ENCODE results near the gene SLIT3. TPM values are rescaled to one million over a fixed set of nuclear protein-coding genes. Genes with fewer than 3 reads are reported as not detected.

The SLIT3 gene
- total RNA-seq, 1 experiment from 2014 or later: 0.92 TPM

DNA sequence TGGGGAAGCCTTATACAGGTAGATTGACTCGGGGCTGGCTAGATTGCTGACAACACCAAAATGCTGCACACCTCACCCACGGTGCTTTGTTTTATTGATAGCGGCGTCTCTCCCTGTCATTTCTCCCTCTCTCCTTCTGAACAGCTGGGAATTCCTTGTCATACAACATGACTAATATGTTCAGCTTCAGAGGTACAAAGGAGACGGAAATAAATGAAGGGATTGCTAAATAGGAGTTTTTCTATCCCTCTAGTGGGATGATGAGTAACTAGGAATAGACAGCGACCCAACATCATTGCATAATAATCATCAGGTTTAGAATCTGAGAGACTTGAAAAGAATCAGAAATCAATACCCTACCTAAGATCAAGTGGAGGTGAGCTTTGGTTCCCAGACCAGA, 384.1 kb downstream of the SLIT3 start:
- Mint-ChIP-seq H3K9me3 (no peaks in the 10 kb centered on the region), H3K27me3 (ENCODE audit: low read depth) (peaks cover 28% of the 10 kb centered on the region), H3K36me3 (ENCODE audit: insufficient read depth in 1 of 3, low read depth in 3 of 3) (no peaks in the 10 kb centered on the region), H3K4me1 (peaks cover 18 to 22% of the 10 kb centered on the region in 2 experiments), H3K4me3 (no peak overlapping the region), H3K27ac (no peak overlapping the region)
- Histone ChIP-seq H2BK20ac (ENCODE audit: low read depth, low read length, poor library complexity, severe bottlenecking) (no peak overlapping the region), H3K4me1 (ENCODE audit: insufficient read depth, low read length) (no peaks in the 10 kb centered on the region; the same call in 1 of the 2 replicates), H4K8ac (replicated peaks; ENCODE audit: insufficient read length, low read depth, low read length) (no peak overlapping the region), H2AFZ (ENCODE audit: low read length) (no peak overlapping the region), H3T11ph (ENCODE audit: low read length) (no peak overlapping the region), H3K23ac (ENCODE audit: insufficient read length, low read depth, low read length) (no peak overlapping the region), H3K9me3 (ENCODE audit: control insufficient read depth, low read depth, low read length) (no peaks in the 10 kb centered on the region), H4K20me1 (ENCODE audit: control insufficient read depth, insufficient read depth, insufficient read length) (no peaks in the 10 kb centered on the region), H3K79me2 (ENCODE audit: insufficient read depth, low read length) (no peaks in the 10 kb centered on the region), H3K56ac (ENCODE audit: insufficient read length, low read depth, low read length) (no peak overlapping the region), H2BK12ac (ENCODE audit: insufficient read length, low read depth, low read length) (no peak overlapping the region), H3K14ac (ENCODE audit: insufficient read depth, low read length) (no peak overlapping the region), H3K18ac (ENCODE audit: insufficient read length, low read depth, low read length) (no peak overlapping the region), H2AK5ac (ENCODE audit: insufficient read length, low read length) (no peak overlapping the region), H2BK5ac (ENCODE audit: insufficient read length, low read length) (no peak overlapping the region), H2BK15ac (ENCODE audit: low read depth, low read length) (no peak overlapping the region), H3K4ac (ENCODE audit: low read depth, low read length) (no peak overlapping the region), H3K27ac (ENCODE audit: insufficient read length, low read depth, low read length) (no peak overlapping the region), H3K79me1 (ENCODE audit: insufficient read depth, low read depth, low read length, poor library complexity, severe bottlenecking) (no peaks in the 10 kb centered on the region), H2BK120ac (ENCODE audit: low read depth, low read length, poor library complexity, severe bottlenecking) (no peak overlapping the region), H4K5ac (ENCODE audit: insufficient read length, low read depth, low read length) (no peak overlapping the region), H3K4me2 (ENCODE audit: insufficient read depth, insufficient read length, low read length) (no peak overlapping the region), H4K91ac (ENCODE audit: insufficient read length, low read depth, low read length) (no peak overlapping the region), H3K23me2 (ENCODE audit: insufficient read length, low read depth, low read length, poor library complexity, severe bottlenecking) (no peaks in the 10 kb centered on the region), H3K27me3 (ENCODE audit: insufficient read depth, low read length) (no peaks in the 10 kb centered on the region), H3K9ac (ENCODE audit: extremely low read depth, insufficient read length, low read length) (no peak overlapping the region)
- no peak for DNase-seq
- TF ChIP-seq, protein P1, sequence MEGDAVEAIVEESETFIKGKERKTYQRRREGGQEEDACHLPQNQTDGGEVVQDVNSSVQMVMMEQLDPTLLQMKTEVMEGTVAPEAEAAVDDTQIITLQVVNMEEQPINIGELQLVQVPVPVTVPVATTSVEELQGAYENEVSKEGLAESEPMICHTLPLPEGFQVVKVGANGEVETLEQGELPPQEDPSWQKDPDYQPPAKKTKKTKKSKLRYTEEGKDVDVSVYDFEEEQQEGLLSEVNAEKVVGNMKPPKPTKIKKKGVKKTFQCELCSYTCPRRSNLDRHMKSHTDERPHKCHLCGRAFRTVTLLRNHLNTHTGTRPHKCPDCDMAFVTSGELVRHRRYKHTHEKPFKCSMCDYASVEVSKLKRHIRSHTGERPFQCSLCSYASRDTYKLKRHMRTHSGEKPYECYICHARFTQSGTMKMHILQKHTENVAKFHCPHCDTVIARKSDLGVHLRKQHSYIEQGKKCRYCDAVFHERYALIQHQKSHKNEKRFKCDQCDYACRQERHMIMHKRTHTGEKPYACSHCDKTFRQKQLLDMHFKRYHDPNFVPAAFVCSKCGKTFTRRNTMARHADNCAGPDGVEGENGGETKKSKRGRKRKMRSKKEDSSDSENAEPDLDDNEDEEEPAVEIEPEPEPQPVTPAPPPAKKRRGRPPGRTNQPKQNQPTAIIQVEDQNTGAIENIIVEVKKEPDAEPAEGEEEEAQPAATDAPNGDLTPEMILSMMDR (conservative IDR thresholded peaks at IDR 0.05): no peak
- no CpG with 5 or more reads among the region's 6 CpGs for WGBS (ENCODE audit: extremely low coverage, insufficient read length, low lambda C conversion rate)
